ENCODE results near the gene SRSF3. TPM values are rescaled to one million over a fixed set of nuclear protein-coding genes. Genes with fewer than 3 reads are reported as not detected.

The SRSF3 gene
- total and polyA plus RNA-seq, 9 of the 15 experiments (the other 6 are each of a cell fraction or from before 2014, with no cell fraction given): 337 to 1,200 (median 518) TPM

GRCh38 chr6:36546920-36547645 is 47.1 kb upstream of the SRSF3 start, which contains the start of gene STK38 (continued):
- TF ChIP-seq ETV5 (CRISPR knock-in tag; IDR thresholded peaks at IDR 0.05; ENCODE audit: low read depth) (peak; percentile 25; the same call in 1 of the 2 replicates), RB1 (IDR thresholded peaks at IDR 0.05; ENCODE audit: low read depth) (peak; percentile 83), PHTF2 (CRISPR knock-in tag; IDR thresholded peaks at IDR 0.05) (no peak)

GRCh38 chr6:36547646-36548400 is 46.3 kb upstream of the SRSF3 start:
- Histone ChIP-seq H3K27ac (ENCODE audit: extremely low read depth, low read depth, low read length) (peak overlapping the region; percentile 90), H2AFZ (ENCODE audit: low read depth, low read length) (peak overlapping the region; percentile 98), H3K9ac (ENCODE audit: insufficient read depth in 1 of 2, low read depth in 2 of 2, low read length in 2 of 2) (peak overlapping the region; percentile 90 to 99), H3K9me1 (ENCODE audit: control insufficient read depth, insufficient read depth, low read length) (no peaks in the 10 kb centered on the region), H4K20me1 (replicated peaks; ENCODE audit: control insufficient read depth, insufficient read depth, low read length) (0 out of 2 replicates have a peak, but pooled peaks cover 9% of the 10 kb centered on the region), H3K79me2 (ENCODE audit: control insufficient read depth, insufficient read depth, low read length) (peaks cover 43% of the 10 kb centered on the region), H3K9me3 (replicated peaks; ENCODE audit: control insufficient read depth, insufficient read depth, low read depth, low read length) (no peaks in the 10 kb centered on the region), H3K4me1 (replicated peaks in 1 of 2; ENCODE audit: control insufficient read depth in 2 of 2, insufficient read depth in 2 of 2, low read length in 2 of 2) (peaks cover 23 to 24% of the 10 kb centered on the region in 2 experiments), H3K36me3 (ENCODE audit: control insufficient read depth, insufficient read depth, low read length) (peaks cover 12% of the 10 kb centered on the region; the same call in 1 of the 3 replicates), H3K4me3 (0 out of 2 replicates have a peak overlapping the region, but pooled peaks have one; percentile 92), H3K4me2 (ENCODE audit: insufficient read depth, low read length) (peak overlapping the region; percentile 64), H3K27me3 (ENCODE audit: control insufficient read depth in 2 of 2, insufficient read depth in 2 of 2, low read length in 2 of 2) (no peaks in the 10 kb centered on the region)
- ATAC-seq (peak; percentile 7; the same call in 1 of the 3 replicates), DNase-seq (ENCODE audit: extremely low read depth in 1 of 4, low spot score in 3 of 4) (peak in 1 of 4 experiments; percentile 44), FAIRE-seq (peak; percentile 11)
- in situ Hi-C loops (cut with MboI) (no loop called here), intact Hi-C loops (cut with micrococcal nuclease) (loop anchor here (2.0 to 5.0 kb wide), 3 partner anchors 47 to 125 kb away; partner anchors contain the start of genes KCTD20, PXT1 and SRSF3)
- BruUV-seq (replicated peaks): TSS peak; percentile 94
- CTCF ChIA-PET (ENCODE audit: low intra/inter-chr PET ratio): no interaction called here
- POLR2A ChIA-PET: interaction anchor here (0.5 to 1.3 kb wide), 4 partner anchors 11 to 47 kb away, joined by 3 to 4 read pairs (median 4); partner anchors contain the start of gene SRSF3
- 36% methylated on average over 13 of the region's 13 CpGs for WGBS (ENCODE audit: insufficient coverage, low coverage, missing lambda C conversion rate)
- TF ChIP-seq FOXK2 (conservative IDR thresholded peaks at IDR 0.05 in 1 of 2, IDR thresholded peaks at IDR 0.05 in 1 of 2; ENCODE audit: low read depth in 2 of 2): peak in 1 of 2 experiments; percentile 16; a peak in 1 of 4 replicates
- TF ChIP-seq ZNF274 (IDR thresholded peaks at IDR 0.05; ENCODE audit: borderline replicate concordance, low read depth, low read length): no peak
- peak; percentile 48; the same call in 1 of the 2 replicates for TF ChIP-seq ELF1 (tag; IDR thresholded peaks at IDR 0.05)
- 0 out of 2 replicates have a peak, but pooled peaks have one; percentile 9 for TF ChIP-seq FOXM1 (IDR thresholded peaks at IDR 0.05; ENCODE audit: low read depth)
- TF ChIP-seq FOXM1 (CRISPR knock-in tag; IDR thresholded peaks at IDR 0.05; ENCODE audit: low read depth): no peak
- TF ChIP-seq ZNF780A (CRISPR knock-in tag; IDR thresholded peaks at IDR 0.05): no peak
- no peak for TF ChIP-seq ZC3H11A (IDR thresholded peaks at IDR 0.05; ENCODE audit: low read depth, low read length)
- no peak for TF ChIP-seq SMARCA4 (IDR thresholded peaks at IDR 0.05)
- TF ChIP-seq PATZ1 (CRISPR knock-in tag; IDR thresholded peaks at IDR 0.05; ENCODE audit: borderline replicate concordance): no peak
- TF ChIP-seq LEF1 (IDR thresholded peaks at IDR 0.05): peak; percentile 17; the same call in 1 of the 2 replicates
- TF ChIP-seq ELK3 (CRISPR knock-in tag; IDR thresholded peaks at IDR 0.05): 0 out of 2 replicates have a peak, but pooled peaks have one; percentile 42
- TF ChIP-seq ILK (tag; IDR thresholded peaks at IDR 0.05; ENCODE audit: borderline replicate concordance, low read depth): no peak
- TF ChIP-seq ZNF184 (CRISPR knock-in tag; IDR thresholded peaks at IDR 0.05): no peak
